H9 (cell line): ENCODE results near the gene ARFGAP1. TPM values are rescaled to one million over a fixed set of nuclear protein-coding genes. Genes with fewer than 3 reads are reported as not detected.

Source experiments
- DNase-seq: peaks from one replicate; pipeline ENCODE4 v3.0.0-alpha.2; 2017
- H2AFZ ChIP-seq: one replicate; pipeline ENCODE4 v1.6.1; 2013; ENCODE audit warnings: mild to moderate bottlenecking, low read length, control low read depth, moderate library complexity
- H2AK5ac ChIP-seq: 2 replicates; pipeline ENCODE4 v1.6.1; 2013; ENCODE audit warnings: low read length, control low read depth, mixed read lengths; ENCODE audit not compliant: insufficient read length
- H2BK120ac ChIP-seq: one replicate; pipeline ENCODE4 v1.6.1; 2013; ENCODE audit warnings: low read depth, mild to moderate bottlenecking, low read length, control low read depth, inconsistent platforms; ENCODE audit not compliant: poor library complexity, severe bottlenecking
- H2BK12ac ChIP-seq: 2 replicates; pipeline ENCODE4 v1.6.1; 2013; ENCODE audit warnings: low read length, control low read depth, mixed read lengths, low read depth; ENCODE audit not compliant: insufficient read length
- H2BK15ac ChIP-seq: 2 replicates; pipeline ENCODE4 v1.6.1; 2013; ENCODE audit warnings: low read depth, low read length, control low read depth
- H2BK20ac ChIP-seq: one replicate; pipeline ENCODE4 v1.6.1; 2013; ENCODE audit warnings: low read depth, mild to moderate bottlenecking, low read length, control low read depth, inconsistent platforms; ENCODE audit not compliant: poor library complexity, severe bottlenecking
- H2BK5ac ChIP-seq: 2 replicates; pipeline ENCODE4 v1.6.1; 2013; ENCODE audit warnings: low read length, control low read depth, mixed read lengths; ENCODE audit not compliant: insufficient read length
- H3K14ac ChIP-seq: 2 replicates; pipeline ENCODE4 v1.6.1; 2013; ENCODE audit warnings: low read length, control low read depth; ENCODE audit not compliant: insufficient read depth
- H3K18ac ChIP-seq: 2 replicates; pipeline ENCODE4 v1.6.1; 2013; ENCODE audit warnings: low read depth, mild to moderate bottlenecking, mixed read lengths, low read length, control low read depth; ENCODE audit not compliant: insufficient read length
- H3K23ac ChIP-seq: 2 replicates; pipeline ENCODE4 v1.6.1; 2013; ENCODE audit warnings: low read length, control low read depth, mixed read lengths, low read depth; ENCODE audit not compliant: insufficient read length
- H3K23me2 ChIP-seq: 2 replicates; pipeline ENCODE4 v1.6.1; 2013; ENCODE audit warnings: low read depth, mild to moderate bottlenecking, mixed read lengths, low read length, control low read depth; ENCODE audit not compliant: insufficient read length, poor library complexity, severe bottlenecking
- H3K27ac ChIP-seq: 2 replicates; pipeline ENCODE4 v1.5.1; 2013; ENCODE audit warnings: low read length, control low read depth, mixed read lengths, low read depth; ENCODE audit not compliant: insufficient read length
- H3K27me3 ChIP-seq: 2 replicates; pipeline ENCODE4 v1.6.1; 2013; ENCODE audit warnings: low read length, control low read depth, inconsistent platforms; ENCODE audit not compliant: insufficient read depth
- H3K4ac ChIP-seq: 2 replicates; pipeline ENCODE4 v1.6.1; 2013; ENCODE audit warnings: low read depth, mild to moderate bottlenecking, control low read depth, inconsistent platforms, low read length, moderate library complexity
- H3K4me1 ChIP-seq: 2 replicates; pipeline ENCODE4 v1.6.1; 2013; ENCODE audit warnings: low read length, control low read depth, inconsistent platforms; ENCODE audit not compliant: insufficient read depth
- H3K4me2 ChIP-seq: 2 replicates; pipeline ENCODE4 v1.6.1; 2013; ENCODE audit warnings: low read length, control low read depth, mixed read lengths; ENCODE audit not compliant: insufficient read length, insufficient read depth
- H3K56ac ChIP-seq: 2 replicates; pipeline ENCODE4 v1.6.1; 2013; ENCODE audit warnings: low read depth, mild to moderate bottlenecking, mixed read lengths, low read length, control low read depth; ENCODE audit not compliant: insufficient read length
- H3K79me1 ChIP-seq: 2 replicates; pipeline ENCODE4 v1.6.1; 2013; ENCODE audit warnings: low read depth, mild to moderate bottlenecking, moderate library complexity, low read length, control low read depth, inconsistent platforms; ENCODE audit not compliant: insufficient read depth, poor library complexity, severe bottlenecking
- H3K79me2 ChIP-seq: 2 replicates; pipeline ENCODE4 v1.6.1; 2013; ENCODE audit warnings: low read length, control low read depth, inconsistent platforms; ENCODE audit not compliant: insufficient read depth
- H3K9ac ChIP-seq: 2 replicates; pipeline ENCODE4 v1.6.1; 2013; ENCODE audit warnings: low read length, control low read depth, mixed read lengths; ENCODE audit not compliant: insufficient read length; ENCODE audit errors: extremely low read depth
- H3K9me3 ChIP-seq: one replicate; pipeline ENCODE4 v1.6.1; 2013; ENCODE audit warnings: low read depth, low read length, inconsistent platforms; ENCODE audit not compliant: control insufficient read depth
- H3T11ph ChIP-seq: one replicate; pipeline ENCODE4 v1.6.1; 2013; ENCODE audit warnings: mild to moderate bottlenecking, low read length, control low read depth, inconsistent platforms
- H4K20me1 ChIP-seq: one replicate; pipeline ENCODE4 v1.6.1; 2013; ENCODE audit not compliant: control insufficient read depth, insufficient read length, insufficient read depth
- H4K5ac ChIP-seq: 2 replicates; pipeline ENCODE4 v1.6.1; 2013; ENCODE audit warnings: low read depth, mild to moderate bottlenecking, mixed read lengths, low read length, control low read depth; ENCODE audit not compliant: insufficient read length
- H4K8ac ChIP-seq: replicated peaks from 2 replicates; pipeline ENCODE4 v1.6.1; 2013; ENCODE audit warnings: low read length, control low read depth, mixed read lengths, low read depth; ENCODE audit not compliant: insufficient read length
- H4K91ac ChIP-seq: 2 replicates; pipeline ENCODE4 v1.6.1; 2013; ENCODE audit warnings: low read depth, mild to moderate bottlenecking, moderate library complexity, mixed read lengths, low read length, control low read depth; ENCODE audit not compliant: insufficient read length
- H3K27ac Mint-ChIP-seq, 3 experiments: 2 replicates in 2 of 3; 3 replicates in 1 of 3; pipeline ENCODE4 v1.8.0; 2020 to 2021; ENCODE audit warnings: mixed read lengths in 3 of 3, mild to moderate bottlenecking in 1 of 3, moderate library complexity in 1 of 3
- H3K27me3 Mint-ChIP-seq: 2 replicates; pipeline ENCODE4 v1.8.0; 2021; ENCODE audit warnings: low read depth, mild to moderate bottlenecking, moderate library complexity, mixed read lengths
- H3K36me3 Mint-ChIP-seq, 3 experiments: 2 replicates in 2 of 3; 3 replicates in 1 of 3; pipeline ENCODE4 v1.8.0; 2020 to 2021; ENCODE audit warnings: low read depth in 3 of 3, mixed read lengths in 3 of 3; ENCODE audit not compliant: insufficient read depth in 1 of 3
- H3K4me1 Mint-ChIP-seq, 2 experiments: 2 replicates each; pipeline ENCODE4 v1.8.0; 2020; ENCODE audit warnings: mixed read lengths in 2 of 2
- H3K4me3 Mint-ChIP-seq, 2 experiments: 2 replicates in 1 of 2; 3 replicates in 1 of 2; pipeline ENCODE4 v1.8.0; 2020 to 2021; ENCODE audit warnings: mild to moderate bottlenecking in 2 of 2, mixed read lengths in 2 of 2, moderate library complexity in 1 of 2
- H3K9me3 Mint-ChIP-seq, 2 experiments: 2 replicates in 1 of 2; 3 replicates in 1 of 2; pipeline ENCODE4 v1.8.0; 2020; ENCODE audit warnings: mild to moderate bottlenecking in 2 of 2, mixed read lengths in 2 of 2, moderate library complexity in 1 of 2
- WGBS: extraction: QIAGEN DNeasy Blood & Tissue Kit; methylation state at CpG from one replicate; pipeline ENCODE4 v1.1.7; 2013; ENCODE audit warnings: missing lambda C conversion rate, low lambda C conversion rate, mixed read lengths; ENCODE audit not compliant: insufficient read length; ENCODE audit errors: extremely low coverage; 5-methylcytosine and 5-hydroxymethylcytosine counted together
- total RNA-seq: library from RNA; stranded (reverse); gene quantifications from 2 replicates; pipeline ENCODE4 v1.2.1, GENCODE V29; 2021
- TF ChIP-seq, protein P1 (sequence below): fragments of 200-600 bp; sonication (generic); conservative IDR thresholded peaks from 3 replicates; pipeline ENCODE4 v1.8.0; 2021; ENCODE audit warnings: antibody characterized with exemption, mild to moderate bottlenecking

ARFGAP1 gene
- total RNA-seq, 1 experiment from 2014 or later: 114 TPM

DNA sequence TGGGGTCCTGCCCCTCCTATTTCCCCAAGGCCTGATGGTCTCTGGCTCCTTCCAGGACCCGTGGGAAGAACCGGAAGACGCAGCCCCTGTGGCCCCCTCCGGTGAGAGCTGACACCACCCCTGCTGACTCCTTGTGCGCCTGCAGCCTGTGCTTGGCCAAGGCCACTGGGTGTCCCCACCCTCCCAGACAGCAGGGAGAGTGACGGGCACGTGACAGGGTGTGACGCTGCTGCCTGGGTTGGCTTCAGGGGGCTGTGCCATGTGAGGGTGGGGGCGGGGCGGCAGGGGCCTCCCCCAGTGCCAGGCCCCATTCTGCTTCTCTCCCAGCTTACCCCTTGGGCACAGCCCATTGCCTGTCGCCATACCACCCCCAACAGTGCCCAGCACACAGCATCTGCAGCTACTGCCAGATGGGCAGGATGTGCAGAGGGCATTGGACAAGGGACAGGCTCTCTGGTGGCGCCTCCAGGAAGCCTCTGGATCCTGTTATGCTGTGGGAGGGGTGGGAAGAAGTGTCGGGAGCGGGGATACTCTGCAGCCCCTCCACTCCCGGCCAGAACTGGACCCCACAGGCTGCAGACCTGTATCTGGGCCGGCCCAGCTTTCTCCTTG, 34.0 kb upstream of the ARFGAP1 start:
- H2BK5ac ChIP-seq: no peak overlapping the region
- H2BK12ac ChIP-seq: no peak overlapping the region
- no peaks in the 10 kb centered on the region for H4K20me1 ChIP-seq
- H3K23ac ChIP-seq: no peak overlapping the region
- no CpG with 5 or more reads among the region's 16 CpGs for WGBS
- peaks cover 2% of the 10 kb centered on the region for H3K27me3 Mint-ChIP-seq
- peaks cover 2% of the 10 kb centered on the region; the same call in 1 of the 2 replicates for H3K4me1 ChIP-seq
- no peak for DNase-seq
- TF ChIP-seq, protein P1, sequence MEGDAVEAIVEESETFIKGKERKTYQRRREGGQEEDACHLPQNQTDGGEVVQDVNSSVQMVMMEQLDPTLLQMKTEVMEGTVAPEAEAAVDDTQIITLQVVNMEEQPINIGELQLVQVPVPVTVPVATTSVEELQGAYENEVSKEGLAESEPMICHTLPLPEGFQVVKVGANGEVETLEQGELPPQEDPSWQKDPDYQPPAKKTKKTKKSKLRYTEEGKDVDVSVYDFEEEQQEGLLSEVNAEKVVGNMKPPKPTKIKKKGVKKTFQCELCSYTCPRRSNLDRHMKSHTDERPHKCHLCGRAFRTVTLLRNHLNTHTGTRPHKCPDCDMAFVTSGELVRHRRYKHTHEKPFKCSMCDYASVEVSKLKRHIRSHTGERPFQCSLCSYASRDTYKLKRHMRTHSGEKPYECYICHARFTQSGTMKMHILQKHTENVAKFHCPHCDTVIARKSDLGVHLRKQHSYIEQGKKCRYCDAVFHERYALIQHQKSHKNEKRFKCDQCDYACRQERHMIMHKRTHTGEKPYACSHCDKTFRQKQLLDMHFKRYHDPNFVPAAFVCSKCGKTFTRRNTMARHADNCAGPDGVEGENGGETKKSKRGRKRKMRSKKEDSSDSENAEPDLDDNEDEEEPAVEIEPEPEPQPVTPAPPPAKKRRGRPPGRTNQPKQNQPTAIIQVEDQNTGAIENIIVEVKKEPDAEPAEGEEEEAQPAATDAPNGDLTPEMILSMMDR: no peak
- no peak overlapping the region for H2BK20ac ChIP-seq
- no peak overlapping the region for H2BK15ac ChIP-seq
- no peak overlapping the region; the same call in 1 of the 2 replicates for H3K14ac ChIP-seq
- H3K9me3 Mint-ChIP-seq: no peaks in the 10 kb centered on the region
- H3K4me3 Mint-ChIP-seq: no peak overlapping the region
- no peak overlapping the region for H3K27ac ChIP-seq
- H3K27ac Mint-ChIP-seq: no peak overlapping the region
- H2AFZ ChIP-seq: no peak overlapping the region
- no peak overlapping the region for H4K8ac ChIP-seq
- H3K18ac ChIP-seq: no peak overlapping the region
- H3K4ac ChIP-seq: no peak overlapping the region
- H3K4me1 Mint-ChIP-seq: peaks cover 3 to 12% of the 10 kb centered on the region in 2 experiments
- H3K9me3 ChIP-seq: no peaks in the 10 kb centered on the region
- no peak overlapping the region for H4K5ac ChIP-seq
- no peak overlapping the region for H3K56ac ChIP-seq
- H2AK5ac ChIP-seq: no peak overlapping the region
- H3K4me2 ChIP-seq: no peak overlapping the region
- no peak overlapping the region for H3K9ac ChIP-seq
- H4K91ac ChIP-seq: no peak overlapping the region
- H3T11ph ChIP-seq: no peak overlapping the region
- no peaks in the 10 kb centered on the region for H3K79me2 ChIP-seq
- H3K79me1 ChIP-seq: no peaks in the 10 kb centered on the region
- H3K27me3 ChIP-seq: no peaks in the 10 kb centered on the region
- H3K23me2 ChIP-seq: no peaks in the 10 kb centered on the region
- no peaks in the 10 kb centered on the region for H3K36me3 Mint-ChIP-seq
- no peak overlapping the region for H2BK120ac ChIP-seq
